ENCODE results near the gene TTLL8.

DNA sequence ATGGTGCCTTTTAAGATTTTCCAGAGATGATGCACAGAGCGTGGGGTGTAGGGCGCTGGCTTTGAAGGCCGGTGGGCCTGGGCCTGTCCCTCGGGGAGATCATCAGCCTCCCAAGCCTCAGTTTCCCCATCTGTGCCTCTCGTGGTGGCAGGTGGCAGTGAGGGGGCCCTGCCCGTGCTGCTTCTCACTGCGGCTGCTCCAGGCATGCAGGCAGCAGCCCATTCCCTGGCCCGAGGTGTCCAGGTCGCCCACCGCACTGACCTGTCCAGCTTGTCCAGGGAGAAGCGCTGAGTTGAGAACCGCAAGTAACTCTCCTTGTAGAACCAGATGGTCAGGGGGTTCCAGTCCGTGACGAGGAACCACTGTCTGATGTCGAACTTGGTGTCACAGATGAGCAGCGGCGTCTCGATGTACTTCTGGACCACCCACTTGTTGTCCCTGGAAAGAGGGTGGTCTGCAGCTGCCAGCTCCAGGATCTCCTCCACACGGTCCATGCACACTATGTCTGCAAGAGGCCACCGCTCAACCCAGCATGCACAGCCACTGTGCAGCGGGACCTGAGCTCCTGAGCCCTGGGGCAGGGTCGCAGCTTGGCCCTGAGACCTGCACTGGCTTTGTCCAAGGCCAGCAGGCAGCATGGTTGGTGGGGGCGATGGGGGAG, 25.0 kb downstream of the TTLL8 start:
- TF ChIP-seq, protein P1, sequence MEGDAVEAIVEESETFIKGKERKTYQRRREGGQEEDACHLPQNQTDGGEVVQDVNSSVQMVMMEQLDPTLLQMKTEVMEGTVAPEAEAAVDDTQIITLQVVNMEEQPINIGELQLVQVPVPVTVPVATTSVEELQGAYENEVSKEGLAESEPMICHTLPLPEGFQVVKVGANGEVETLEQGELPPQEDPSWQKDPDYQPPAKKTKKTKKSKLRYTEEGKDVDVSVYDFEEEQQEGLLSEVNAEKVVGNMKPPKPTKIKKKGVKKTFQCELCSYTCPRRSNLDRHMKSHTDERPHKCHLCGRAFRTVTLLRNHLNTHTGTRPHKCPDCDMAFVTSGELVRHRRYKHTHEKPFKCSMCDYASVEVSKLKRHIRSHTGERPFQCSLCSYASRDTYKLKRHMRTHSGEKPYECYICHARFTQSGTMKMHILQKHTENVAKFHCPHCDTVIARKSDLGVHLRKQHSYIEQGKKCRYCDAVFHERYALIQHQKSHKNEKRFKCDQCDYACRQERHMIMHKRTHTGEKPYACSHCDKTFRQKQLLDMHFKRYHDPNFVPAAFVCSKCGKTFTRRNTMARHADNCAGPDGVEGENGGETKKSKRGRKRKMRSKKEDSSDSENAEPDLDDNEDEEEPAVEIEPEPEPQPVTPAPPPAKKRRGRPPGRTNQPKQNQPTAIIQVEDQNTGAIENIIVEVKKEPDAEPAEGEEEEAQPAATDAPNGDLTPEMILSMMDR (conservative IDR thresholded peaks at IDR 0.05 in 1 of 2, IDR thresholded peaks at IDR 0.05 in 1 of 2; ENCODE audit: low read depth in 1 of 2, low read length in 2 of 2) = no peak
- TF ChIP-seq EZH2 (IDR thresholded peaks at IDR 0.05; ENCODE audit: low read length, missing control alignments) = no peak

All from fibroblast of lung (primary cell).